Gastroesophageal sphincter (tissue), 4 donors: Measurements from ENCODE around the gene FAM89B. TPM values are rescaled to one million over a fixed set of nuclear protein-coding genes. Genes with fewer than 3 reads are reported as not detected.
A peak's percentile ranks its signal among the peaks of the same experiment; 100 is the strongest.

Source experiments
- ATAC-seq: fragments of 150-250 bp; one replicate; pipeline ENCODE4 v1.9.1; 2016; ENCODE audit warnings: mild to moderate bottlenecking, moderate library complexity
- H3K27ac ChIP-seq, 4 donors: fragments of 200-600 bp; sonication (generic) in 3 of 4; 1 replicate in 3 of 4; 2 replicates in 1 of 4; pipeline ENCODE4 v1.5.1; 2016 to 2019
- H3K27me3 ChIP-seq: fragments of 200-600 bp; sonication (generic); one replicate; pipeline ENCODE4 v1.5.1; 2019
- H3K36me3 ChIP-seq, 2 donors: fragments of 200-600 bp; sonication (generic); one replicate each; pipeline ENCODE4 v1.5.1; 2019; ENCODE audit warnings: control low read depth in 1 of 2
- H3K4me1 ChIP-seq, 3 donors: fragments of 200-600 bp; sonication (generic); 1 replicate in 2 of 3; 2 replicates in 1 of 3; pipeline ENCODE4 v1.5.1; 2016 to 2019; ENCODE audit warnings: control low read depth in 2 of 3
- H3K4me3 ChIP-seq, 2 donors: fragments of 200-600 bp; sonication (generic); one replicate each; pipeline ENCODE4 v1.5.1; 2019; ENCODE audit warnings: mild to moderate bottlenecking in 1 of 2, moderate library complexity in 1 of 2
- H3K9me3 ChIP-seq, 3 donors: fragments of 200-600 bp; sonication (generic); one replicate each; pipeline ENCODE4 v1.5.1; 2017 to 2019; ENCODE audit warnings: control low read depth in 2 of 3
- EP300 ChIP-seq: sonication (generic); formaldehyde crosslinking; IDR thresholded peaks from one replicate; pipeline ENCODE4 v1.6.1; 2017; ENCODE audit warnings: antibody characterized with exemption, mild to moderate bottlenecking
- POLR2A ChIP-seq, 2 donors: fragments of 450-650 bp; IDR thresholded peaks; one replicate each; pipeline ENCODE4 v1.6.1; 2017; ENCODE audit warnings: antibody characterized with exemption in 2 of 2, mild to moderate bottlenecking in 2 of 2, moderate library complexity in 1 of 2
- POLR2AphosphoS5 ChIP-seq: sonication (generic); formaldehyde crosslinking; IDR thresholded peaks from one replicate; pipeline ENCODE4 v1.6.1; 2017; ENCODE audit warnings: antibody characterized with exemption
- WGBS, 2 donors: methylation state at CpG; one replicate each; pipeline ENCODE4 v1.1.5; 2018; ENCODE audit warnings: low coverage in 1 of 2; 5-methylcytosine and 5-hydroxymethylcytosine counted together
- total RNA-seq, 4 donors: library from RNA; depleted of rRNA; stranded (reverse); fragments of >200 nt; gene quantifications; one replicate each; pipeline ENCODE4 v1.1.0, GENCODE V29; 2016
- TF ChIP-seq, protein P1 (sequence below), 4 experiments: fragments of 200-600 bp in 2 of 4; fragments of 450-650 bp in 2 of 4; sonication (generic) in 1 of 4; IDR thresholded peaks; one replicate each; pipeline ENCODE4 v1.5.1; 2017 to 2019; ENCODE audit warnings: antibody characterized with exemption in 4 of 4, mild to moderate bottlenecking in 2 of 4, moderate library complexity in 2 of 4

FAM89B gene
- total RNA-seq, 4 donors from 2014 or later, result 36.6 to 68.3 (median 55.0) TPM

DNA sequence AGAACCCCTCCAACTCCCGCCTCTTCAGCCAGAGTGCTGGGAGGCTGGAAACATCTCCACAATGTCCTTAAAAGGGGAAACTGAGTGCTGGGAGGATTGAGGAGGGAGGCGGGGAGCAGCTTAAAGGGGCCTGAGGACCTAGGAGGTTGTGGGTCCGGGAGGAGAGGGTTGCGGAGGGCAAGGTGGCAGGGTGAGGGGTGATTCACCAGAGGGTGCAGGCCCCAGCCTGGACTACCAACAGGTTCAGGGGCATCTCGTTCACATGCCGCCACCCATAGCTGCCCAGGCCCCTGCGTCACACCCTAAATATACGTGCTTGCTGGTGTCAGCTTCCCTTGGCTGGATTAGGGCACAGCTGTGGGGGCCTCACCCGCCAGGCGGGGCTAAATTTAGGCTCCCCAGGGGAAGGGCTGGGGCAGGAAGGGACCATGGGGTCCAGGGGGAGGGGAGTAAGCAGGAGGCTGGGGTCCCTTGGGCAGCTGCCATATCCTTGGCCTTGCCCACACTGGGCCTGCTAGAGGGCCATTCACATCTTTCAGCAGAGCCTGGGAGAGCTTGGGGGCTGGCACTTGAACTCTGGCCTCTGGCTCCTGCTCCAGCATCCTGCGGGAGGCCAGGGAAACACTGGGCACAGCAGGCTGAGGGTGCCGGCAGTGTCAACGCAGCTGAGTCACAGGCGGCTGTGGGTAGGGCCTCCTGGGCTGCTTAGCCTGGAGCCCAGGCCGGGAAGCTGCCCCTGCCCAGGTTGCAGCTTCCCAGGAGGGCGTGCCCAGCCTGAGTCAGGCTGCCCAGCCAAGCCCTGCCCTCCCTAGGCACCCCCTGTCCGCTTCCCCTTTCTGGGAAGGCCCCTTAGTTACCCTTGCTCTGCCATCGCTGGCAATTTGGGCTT lies 4.8 kb downstream of the FAM89B start:
- H3K27ac ChIP-seq, result peak overlapping the region; percentile 96 to 99 (median 98)
- peaks cover 0 to 94% (median 38%) of the 10 kb centered on the region in 3 donors for H3K4me1 ChIP-seq
- WGBS, 2 donors, result 60% methylated on average over 3 of the region's 18 CpGs; no CpG with 5 or more reads in 1 of the 2 donors
- H3K4me3 ChIP-seq, result peak overlapping the region; percentile 78 to 96
- H3K27me3 ChIP-seq, result no peaks in the 10 kb centered on the region
- H3K9me3 ChIP-seq, result no peaks in the 10 kb centered on the region
- peaks cover 0 to 41% of the 10 kb centered on the region in 2 donors for H3K36me3 ChIP-seq
- peak; percentile 49 for ATAC-seq
- TF ChIP-seq POLR2A (IDR thresholded peaks at IDR 0.05), result peak; percentile 29 to 53
- TF ChIP-seq POLR2AphosphoS5, result peak; percentile 41
- TF ChIP-seq, protein P1, sequence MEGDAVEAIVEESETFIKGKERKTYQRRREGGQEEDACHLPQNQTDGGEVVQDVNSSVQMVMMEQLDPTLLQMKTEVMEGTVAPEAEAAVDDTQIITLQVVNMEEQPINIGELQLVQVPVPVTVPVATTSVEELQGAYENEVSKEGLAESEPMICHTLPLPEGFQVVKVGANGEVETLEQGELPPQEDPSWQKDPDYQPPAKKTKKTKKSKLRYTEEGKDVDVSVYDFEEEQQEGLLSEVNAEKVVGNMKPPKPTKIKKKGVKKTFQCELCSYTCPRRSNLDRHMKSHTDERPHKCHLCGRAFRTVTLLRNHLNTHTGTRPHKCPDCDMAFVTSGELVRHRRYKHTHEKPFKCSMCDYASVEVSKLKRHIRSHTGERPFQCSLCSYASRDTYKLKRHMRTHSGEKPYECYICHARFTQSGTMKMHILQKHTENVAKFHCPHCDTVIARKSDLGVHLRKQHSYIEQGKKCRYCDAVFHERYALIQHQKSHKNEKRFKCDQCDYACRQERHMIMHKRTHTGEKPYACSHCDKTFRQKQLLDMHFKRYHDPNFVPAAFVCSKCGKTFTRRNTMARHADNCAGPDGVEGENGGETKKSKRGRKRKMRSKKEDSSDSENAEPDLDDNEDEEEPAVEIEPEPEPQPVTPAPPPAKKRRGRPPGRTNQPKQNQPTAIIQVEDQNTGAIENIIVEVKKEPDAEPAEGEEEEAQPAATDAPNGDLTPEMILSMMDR (IDR thresholded peaks at IDR 0.05), result peak in 1 of 4 experiments; percentile 4
- no peak for TF ChIP-seq EP300

DNA sequence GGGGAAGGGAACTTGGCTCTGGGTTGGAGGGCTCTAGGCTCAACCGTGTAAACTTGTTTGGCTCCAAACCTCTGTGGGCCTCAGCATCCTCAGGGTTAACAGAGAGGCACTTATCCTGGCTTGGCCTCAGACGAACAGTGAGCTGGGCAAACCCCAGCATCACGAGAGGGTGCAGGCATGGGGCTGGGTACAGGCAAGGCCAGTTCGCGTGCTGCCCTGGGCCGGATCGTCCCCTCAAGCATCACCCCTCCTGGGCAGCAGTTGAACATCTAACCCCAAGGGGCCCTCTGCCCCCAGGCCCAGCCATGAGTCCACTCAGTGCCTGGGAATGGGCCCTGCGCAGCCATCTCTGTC lies 5.4 kb downstream of the FAM89B start:
- H3K27me3 ChIP-seq, result no peaks in the 10 kb centered on the region
- peak overlapping the region; percentile 78 to 96 for H3K4me3 ChIP-seq
- 0% methylated on average over 2 of the region's 8 CpGs; no CpG with 5 or more reads in 1 of the 2 donors for WGBS, 2 donors
- TF ChIP-seq, protein P1 (IDR thresholded peaks at IDR 0.05), result no peak
- TF ChIP-seq EP300, result no peak
- no peak for TF ChIP-seq POLR2AphosphoS5
- TF ChIP-seq POLR2A (IDR thresholded peaks at IDR 0.05), result no peak
- peaks cover 0 to 48% of the 10 kb centered on the region in 2 donors for H3K36me3 ChIP-seq
- H3K4me1 ChIP-seq, result peaks cover 0 to 92% (median 38%) of the 10 kb centered on the region in 3 donors
- ATAC-seq, result no peak
- peak overlapping the region; percentile 96 to 99 (median 98) for H3K27ac ChIP-seq
- H3K9me3 ChIP-seq, result no peaks in the 10 kb centered on the region

DNA sequence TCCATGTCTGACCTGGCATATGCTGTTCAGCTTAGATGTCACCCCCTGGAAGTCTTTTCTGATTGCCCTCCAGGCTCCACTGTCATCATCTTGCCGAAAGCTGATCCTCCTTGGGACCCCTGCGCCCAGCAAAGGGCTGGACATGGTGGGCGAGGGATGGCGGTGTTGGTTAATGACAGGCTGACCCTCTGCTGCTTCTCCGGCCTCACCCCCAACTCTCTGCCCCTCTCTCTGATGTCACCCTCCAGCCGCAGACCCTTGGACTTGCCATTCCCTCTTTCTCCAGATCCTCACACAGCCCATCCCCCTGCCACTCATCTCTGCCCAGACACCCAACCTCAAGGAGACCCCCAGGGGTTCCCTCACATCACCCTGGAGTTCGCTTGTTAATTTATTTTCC lies 5.8 kb downstream of the FAM89B start:
- ATAC-seq, result no peak
- 47 to 71% methylated on average over 3 to 5 of the region's 7 CpGs for WGBS, 2 donors
- no peak for TF ChIP-seq POLR2A (IDR thresholded peaks at IDR 0.05)
- TF ChIP-seq, protein P1 (IDR thresholded peaks at IDR 0.05), result no peak
- TF ChIP-seq EP300, result no peak
- TF ChIP-seq POLR2AphosphoS5, result no peak
- Histone ChIP-seq H3K4me3 (peak overlapping the region; percentile 78 to 96), H3K27ac (peak overlapping the region; percentile 96 to 99 (median 98)), H3K9me3 (no peaks in the 10 kb centered on the region), H3K36me3 (peaks cover 0 to 52% of the 10 kb centered on the region in 2 donors), H3K4me1 (peaks cover 0 to 89% (median 36%) of the 10 kb centered on the region in 3 donors), H3K27me3 (no peaks in the 10 kb centered on the region)

DNA sequence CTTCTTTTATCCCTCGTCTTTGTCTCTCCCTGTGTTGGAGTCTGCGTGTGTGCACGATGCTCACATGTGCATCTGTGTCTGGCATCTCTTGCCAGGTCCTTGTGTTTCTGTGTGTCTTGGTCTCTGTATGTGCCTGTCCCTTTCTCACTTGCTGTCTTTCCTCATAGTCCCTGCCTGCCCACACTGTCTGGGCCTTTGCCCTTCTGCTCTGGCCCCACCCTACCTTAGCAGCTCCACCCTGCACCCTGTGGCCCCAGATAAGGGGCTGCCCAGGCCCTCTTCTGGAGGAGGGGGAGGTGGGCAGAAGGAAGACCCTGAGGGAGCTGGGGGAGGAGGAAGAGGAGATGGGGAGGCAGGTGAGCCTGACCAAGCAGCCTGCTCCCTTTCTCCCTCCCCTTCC lies 6.3 kb downstream of the FAM89B start:
- peaks cover 0 to 57% of the 10 kb centered on the region in 2 donors for H3K36me3 ChIP-seq
- no peak for ATAC-seq

More for the DNA sequence above, 6.3 kb downstream of the FAM89B start:
- no peaks in the 10 kb centered on the region for H3K27me3 ChIP-seq
- no peaks in the 10 kb centered on the region for H3K9me3 ChIP-seq
- TF ChIP-seq EP300, result no peak
- TF ChIP-seq POLR2AphosphoS5, result no peak
- no peak for TF ChIP-seq POLR2A (IDR thresholded peaks at IDR 0.05)
- TF ChIP-seq, protein P1 (IDR thresholded peaks at IDR 0.05), result no peak
- no peak overlapping the region for H3K4me3 ChIP-seq
- H3K27ac ChIP-seq, result peak overlapping the region in 3 of 4 donors; percentile 98 to 99 (median 98)
- H3K4me1 ChIP-seq, result peaks cover 0 to 89% (median 31%) of the 10 kb centered on the region in 3 donors
- WGBS, 2 donors, result 12 to 44% methylated on average over 3 of the region's 3 CpGs
